ENCODE results near the gene OTOF. TPM values are rescaled to one million over a fixed set of nuclear protein-coding genes. Genes with fewer than 3 reads are reported as not detected.

The OTOF gene
- total RNA-seq, 2 experiments from 2014 or later: 0.71 to 0.75 TPM

DNA sequence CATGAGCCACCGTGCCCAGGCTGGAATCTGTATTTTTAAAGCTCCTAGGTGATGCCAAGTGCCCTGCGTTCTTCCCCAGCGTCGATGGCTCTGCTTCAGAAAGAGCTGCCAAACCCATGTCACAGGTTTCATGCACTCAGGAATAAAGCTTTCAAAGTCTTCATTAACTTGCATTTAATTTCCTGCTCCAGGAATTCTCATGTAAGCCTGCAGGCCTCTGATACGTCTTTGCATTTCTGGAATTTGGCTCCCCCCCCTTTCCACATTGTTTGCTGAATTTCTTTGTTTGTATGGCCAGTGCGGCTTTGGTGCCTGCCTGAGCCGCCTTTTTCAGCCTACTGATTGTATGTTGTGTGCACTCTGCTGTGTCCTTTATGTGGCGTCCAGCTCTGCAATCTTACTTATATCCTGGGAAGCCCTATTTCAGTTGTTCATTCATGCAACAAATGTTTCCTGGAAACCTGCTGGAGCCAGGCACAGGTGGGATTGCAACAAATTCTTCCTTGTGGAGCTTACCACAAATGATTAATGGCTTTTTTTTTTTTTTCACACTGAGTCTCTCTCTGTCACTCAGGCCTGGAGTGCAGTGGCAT lies 17.9 kb upstream of the OTOF start:
- H3K27me3 ChIP-seq (ENCODE audit: control insufficient read depth in 1 of 2, insufficient read depth in 2 of 2, low read length in 2 of 2): peaks cover 0 to 5% of the 10 kb centered on the region in 2 experiments
- H3K27me3 Mint-ChIP-seq: peaks cover 3% of the 10 kb centered on the region
- intact Hi-C loops (cut with DNase I, micrococcal nuclease): no loop called here
- TF ChIP-seq, protein P1, sequence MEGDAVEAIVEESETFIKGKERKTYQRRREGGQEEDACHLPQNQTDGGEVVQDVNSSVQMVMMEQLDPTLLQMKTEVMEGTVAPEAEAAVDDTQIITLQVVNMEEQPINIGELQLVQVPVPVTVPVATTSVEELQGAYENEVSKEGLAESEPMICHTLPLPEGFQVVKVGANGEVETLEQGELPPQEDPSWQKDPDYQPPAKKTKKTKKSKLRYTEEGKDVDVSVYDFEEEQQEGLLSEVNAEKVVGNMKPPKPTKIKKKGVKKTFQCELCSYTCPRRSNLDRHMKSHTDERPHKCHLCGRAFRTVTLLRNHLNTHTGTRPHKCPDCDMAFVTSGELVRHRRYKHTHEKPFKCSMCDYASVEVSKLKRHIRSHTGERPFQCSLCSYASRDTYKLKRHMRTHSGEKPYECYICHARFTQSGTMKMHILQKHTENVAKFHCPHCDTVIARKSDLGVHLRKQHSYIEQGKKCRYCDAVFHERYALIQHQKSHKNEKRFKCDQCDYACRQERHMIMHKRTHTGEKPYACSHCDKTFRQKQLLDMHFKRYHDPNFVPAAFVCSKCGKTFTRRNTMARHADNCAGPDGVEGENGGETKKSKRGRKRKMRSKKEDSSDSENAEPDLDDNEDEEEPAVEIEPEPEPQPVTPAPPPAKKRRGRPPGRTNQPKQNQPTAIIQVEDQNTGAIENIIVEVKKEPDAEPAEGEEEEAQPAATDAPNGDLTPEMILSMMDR (IDR thresholded peaks at IDR 0.05): no peak
- no peak overlapping the region for H3K4me3 ChIP-seq (ENCODE audit: low read length)
- H3K36me3 Mint-ChIP-seq (ENCODE audit: low read depth): no peaks in the 10 kb centered on the region
- no peak for ATAC-seq (ENCODE audit: poor library complexity)
- H3K4me3 Mint-ChIP-seq: no peak overlapping the region
- no peaks in the 10 kb centered on the region for H3K4me1 Mint-ChIP-seq (ENCODE audit: low read depth)
- ChIA-PET POLR2A (no interaction called here), CTCF (no interaction called here)
- no peaks in the 10 kb centered on the region for H3K36me3 ChIP-seq (ENCODE audit: insufficient read depth, low read length)
- H3K9me3 Mint-ChIP-seq: no peaks in the 10 kb centered on the region
- no peak for DNase-seq
- H3K4me1 ChIP-seq (ENCODE audit: insufficient read depth, low read length): no peaks in the 10 kb centered on the region
- H3K9me3 ChIP-seq (ENCODE audit: control insufficient read depth in 1 of 2, insufficient read depth in 1 of 2, low read length in 2 of 2): no peaks in the 10 kb centered on the region
- H3K27ac Mint-ChIP-seq: no peak overlapping the region
- H3K27ac ChIP-seq (ENCODE audit: low read depth in 1 of 2, low read length in 2 of 2): no peak overlapping the region

GRCh38 chr2:26494891-26495290 lies 17.0 kb upstream of the OTOF start:
- Mint-ChIP-seq H3K9me3 (no peaks in the 10 kb centered on the region), H3K4me1 (ENCODE audit: low read depth) (no peaks in the 10 kb centered on the region), H3K4me3 (no peak overlapping the region), H3K36me3 (ENCODE audit: low read depth) (no peaks in the 10 kb centered on the region), H3K27me3 (peaks cover 3% of the 10 kb centered on the region), H3K27ac (no peak overlapping the region)
- Histone ChIP-seq H3K4me3 (ENCODE audit: low read length) (no peak overlapping the region), H3K4me1 (ENCODE audit: insufficient read depth, low read length) (no peaks in the 10 kb centered on the region), H3K9me3 (ENCODE audit: control insufficient read depth in 1 of 2, insufficient read depth in 1 of 2, low read length in 2 of 2) (no peaks in the 10 kb centered on the region), H3K27ac (ENCODE audit: low read depth in 1 of 2, low read length in 2 of 2) (no peak overlapping the region), H3K36me3 (ENCODE audit: insufficient read depth, low read length) (no peaks in the 10 kb centered on the region), H3K27me3 (ENCODE audit: control insufficient read depth in 1 of 2, insufficient read depth in 2 of 2, low read length in 2 of 2) (peaks cover 0 to 5% of the 10 kb centered on the region in 2 experiments)
- no peak for ATAC-seq (ENCODE audit: poor library complexity)
- TF ChIP-seq, protein P1 (IDR thresholded peaks at IDR 0.05): no peak
- ChIA-PET CTCF (no interaction called here), POLR2A (no interaction called here)
- no peak for DNase-seq
- intact Hi-C loops (cut with DNase I, micrococcal nuclease): no loop called here

DNA sequence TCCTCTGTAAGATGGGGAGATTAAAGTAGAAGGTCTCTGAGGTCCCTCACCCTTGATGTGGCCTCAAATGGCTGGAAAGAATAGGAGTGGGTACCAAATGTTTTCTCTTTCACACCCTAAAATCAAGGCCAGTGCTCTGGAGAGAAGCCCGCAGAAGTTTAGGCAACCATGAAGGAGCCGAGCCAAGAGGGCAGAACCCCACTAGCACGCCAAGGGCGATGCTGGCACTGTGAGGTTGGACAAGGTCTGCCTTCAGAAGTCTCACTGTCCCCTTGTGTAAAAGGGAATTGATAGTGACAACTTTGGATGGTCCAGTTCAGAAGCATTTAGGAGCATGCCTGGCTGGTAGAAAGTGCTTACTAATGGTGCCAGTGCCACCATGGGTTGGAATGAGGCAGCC lies 16.3 kb upstream of the OTOF start:
- ChIA-PET POLR2A (no interaction called here), CTCF (no interaction called here)
- intact Hi-C loops (cut with DNase I, micrococcal nuclease): no loop called here
- H3K4me3 Mint-ChIP-seq: no peak overlapping the region
- Histone ChIP-seq H3K9me3 (ENCODE audit: control insufficient read depth in 1 of 2, insufficient read depth in 1 of 2, low read length in 2 of 2) (no peaks in the 10 kb centered on the region), H3K27me3 (ENCODE audit: control insufficient read depth in 1 of 2, insufficient read depth in 2 of 2, low read length in 2 of 2) (peaks cover 0 to 5% of the 10 kb centered on the region in 2 experiments), H3K27ac (ENCODE audit: low read depth in 1 of 2, low read length in 2 of 2) (no peak overlapping the region), H3K36me3 (ENCODE audit: insufficient read depth, low read length) (no peaks in the 10 kb centered on the region), H3K4me3 (ENCODE audit: low read length) (no peak overlapping the region), H3K4me1 (ENCODE audit: insufficient read depth, low read length) (no peaks in the 10 kb centered on the region)
- no peaks in the 10 kb centered on the region for H3K9me3 Mint-ChIP-seq
- TF ChIP-seq, protein P1 (IDR thresholded peaks at IDR 0.05): no peak
- ATAC-seq (ENCODE audit: poor library complexity) (no peak), DNase-seq (no peak)
- no peaks in the 10 kb centered on the region for H3K36me3 Mint-ChIP-seq (ENCODE audit: low read depth)
- no peaks in the 10 kb centered on the region for H3K4me1 Mint-ChIP-seq (ENCODE audit: low read depth)
- no peak overlapping the region for H3K27ac Mint-ChIP-seq
- H3K27me3 Mint-ChIP-seq: peaks cover 3% of the 10 kb centered on the region

All from CD4-positive, alpha-beta T cell (primary cell).